H9 (cell line): ENCODE measurements around the gene STX11. TPM values are rescaled to one million over a fixed set of nuclear protein-coding genes. Genes with fewer than 3 reads are reported as not detected.

Experiments
- DNase-seq: peaks from one replicate; pipeline ENCODE4 v3.0.0-alpha.2; 2017
- H2AFZ ChIP-seq: one replicate; pipeline ENCODE4 v1.6.1; 2013; ENCODE audit warnings: mild to moderate bottlenecking, low read length, control low read depth, moderate library complexity
- H2AK5ac ChIP-seq: 2 replicates; pipeline ENCODE4 v1.6.1; 2013; ENCODE audit warnings: low read length, control low read depth, mixed read lengths; ENCODE audit not compliant: insufficient read length
- H2BK120ac ChIP-seq: one replicate; pipeline ENCODE4 v1.6.1; 2013; ENCODE audit warnings: low read depth, mild to moderate bottlenecking, low read length, control low read depth, inconsistent platforms; ENCODE audit not compliant: poor library complexity, severe bottlenecking
- H2BK12ac ChIP-seq: 2 replicates; pipeline ENCODE4 v1.6.1; 2013; ENCODE audit warnings: low read length, control low read depth, mixed read lengths, low read depth; ENCODE audit not compliant: insufficient read length
- H2BK15ac ChIP-seq: 2 replicates; pipeline ENCODE4 v1.6.1; 2013; ENCODE audit warnings: low read depth, low read length, control low read depth
- H2BK20ac ChIP-seq: one replicate; pipeline ENCODE4 v1.6.1; 2013; ENCODE audit warnings: low read depth, mild to moderate bottlenecking, low read length, control low read depth, inconsistent platforms; ENCODE audit not compliant: poor library complexity, severe bottlenecking
- H2BK5ac ChIP-seq: 2 replicates; pipeline ENCODE4 v1.6.1; 2013; ENCODE audit warnings: low read length, control low read depth, mixed read lengths; ENCODE audit not compliant: insufficient read length
- H3K14ac ChIP-seq: 2 replicates; pipeline ENCODE4 v1.6.1; 2013; ENCODE audit warnings: low read length, control low read depth; ENCODE audit not compliant: insufficient read depth
- H3K18ac ChIP-seq: 2 replicates; pipeline ENCODE4 v1.6.1; 2013; ENCODE audit warnings: low read depth, mild to moderate bottlenecking, mixed read lengths, low read length, control low read depth; ENCODE audit not compliant: insufficient read length
- H3K23ac ChIP-seq: 2 replicates; pipeline ENCODE4 v1.6.1; 2013; ENCODE audit warnings: low read length, control low read depth, mixed read lengths, low read depth; ENCODE audit not compliant: insufficient read length
- H3K23me2 ChIP-seq: 2 replicates; pipeline ENCODE4 v1.6.1; 2013; ENCODE audit warnings: low read depth, mild to moderate bottlenecking, mixed read lengths, low read length, control low read depth; ENCODE audit not compliant: insufficient read length, poor library complexity, severe bottlenecking
- H3K27ac ChIP-seq: 2 replicates; pipeline ENCODE4 v1.5.1; 2013; ENCODE audit warnings: low read length, control low read depth, mixed read lengths, low read depth; ENCODE audit not compliant: insufficient read length
- H3K27me3 ChIP-seq: 2 replicates; pipeline ENCODE4 v1.6.1; 2013; ENCODE audit warnings: low read length, control low read depth, inconsistent platforms; ENCODE audit not compliant: insufficient read depth
- H3K4ac ChIP-seq: 2 replicates; pipeline ENCODE4 v1.6.1; 2013; ENCODE audit warnings: low read depth, mild to moderate bottlenecking, control low read depth, inconsistent platforms, low read length, moderate library complexity
- H3K4me1 ChIP-seq: 2 replicates; pipeline ENCODE4 v1.6.1; 2013; ENCODE audit warnings: low read length, control low read depth, inconsistent platforms; ENCODE audit not compliant: insufficient read depth
- H3K4me2 ChIP-seq: 2 replicates; pipeline ENCODE4 v1.6.1; 2013; ENCODE audit warnings: low read length, control low read depth, mixed read lengths; ENCODE audit not compliant: insufficient read length, insufficient read depth
- H3K56ac ChIP-seq: 2 replicates; pipeline ENCODE4 v1.6.1; 2013; ENCODE audit warnings: low read depth, mild to moderate bottlenecking, mixed read lengths, low read length, control low read depth; ENCODE audit not compliant: insufficient read length
- H3K79me1 ChIP-seq: 2 replicates; pipeline ENCODE4 v1.6.1; 2013; ENCODE audit warnings: low read depth, mild to moderate bottlenecking, moderate library complexity, low read length, control low read depth, inconsistent platforms; ENCODE audit not compliant: insufficient read depth, poor library complexity, severe bottlenecking
- H3K79me2 ChIP-seq: 2 replicates; pipeline ENCODE4 v1.6.1; 2013; ENCODE audit warnings: low read length, control low read depth, inconsistent platforms; ENCODE audit not compliant: insufficient read depth
- H3K9ac ChIP-seq: 2 replicates; pipeline ENCODE4 v1.6.1; 2013; ENCODE audit warnings: low read length, control low read depth, mixed read lengths; ENCODE audit not compliant: insufficient read length; ENCODE audit errors: extremely low read depth
- H3K9me3 ChIP-seq: one replicate; pipeline ENCODE4 v1.6.1; 2013; ENCODE audit warnings: low read depth, low read length, inconsistent platforms; ENCODE audit not compliant: control insufficient read depth
- H3T11ph ChIP-seq: one replicate; pipeline ENCODE4 v1.6.1; 2013; ENCODE audit warnings: mild to moderate bottlenecking, low read length, control low read depth, inconsistent platforms
- H4K20me1 ChIP-seq: one replicate; pipeline ENCODE4 v1.6.1; 2013; ENCODE audit not compliant: control insufficient read depth, insufficient read length, insufficient read depth
- H4K5ac ChIP-seq: 2 replicates; pipeline ENCODE4 v1.6.1; 2013; ENCODE audit warnings: low read depth, mild to moderate bottlenecking, mixed read lengths, low read length, control low read depth; ENCODE audit not compliant: insufficient read length
- H4K8ac ChIP-seq: replicated peaks from 2 replicates; pipeline ENCODE4 v1.6.1; 2013; ENCODE audit warnings: low read length, control low read depth, mixed read lengths, low read depth; ENCODE audit not compliant: insufficient read length
- H4K91ac ChIP-seq: 2 replicates; pipeline ENCODE4 v1.6.1; 2013; ENCODE audit warnings: low read depth, mild to moderate bottlenecking, moderate library complexity, mixed read lengths, low read length, control low read depth; ENCODE audit not compliant: insufficient read length
- H3K27ac Mint-ChIP-seq, 3 experiments: 2 replicates in 2 of 3; 3 replicates in 1 of 3; pipeline ENCODE4 v1.8.0; 2020 to 2021; ENCODE audit warnings: mixed read lengths in 3 of 3, mild to moderate bottlenecking in 1 of 3, moderate library complexity in 1 of 3
- H3K27me3 Mint-ChIP-seq: 2 replicates; pipeline ENCODE4 v1.8.0; 2021; ENCODE audit warnings: low read depth, mild to moderate bottlenecking, moderate library complexity, mixed read lengths
- H3K36me3 Mint-ChIP-seq, 3 experiments: 2 replicates in 2 of 3; 3 replicates in 1 of 3; pipeline ENCODE4 v1.8.0; 2020 to 2021; ENCODE audit warnings: low read depth in 3 of 3, mixed read lengths in 3 of 3; ENCODE audit not compliant: insufficient read depth in 1 of 3
- H3K4me1 Mint-ChIP-seq, 2 experiments: 2 replicates each; pipeline ENCODE4 v1.8.0; 2020; ENCODE audit warnings: mixed read lengths in 2 of 2
- H3K4me3 Mint-ChIP-seq, 2 experiments: 2 replicates in 1 of 2; 3 replicates in 1 of 2; pipeline ENCODE4 v1.8.0; 2020 to 2021; ENCODE audit warnings: mild to moderate bottlenecking in 2 of 2, mixed read lengths in 2 of 2, moderate library complexity in 1 of 2
- H3K9me3 Mint-ChIP-seq, 2 experiments: 2 replicates in 1 of 2; 3 replicates in 1 of 2; pipeline ENCODE4 v1.8.0; 2020; ENCODE audit warnings: mild to moderate bottlenecking in 2 of 2, mixed read lengths in 2 of 2, moderate library complexity in 1 of 2
- WGBS: extraction: QIAGEN DNeasy Blood & Tissue Kit; methylation state at CpG from one replicate; pipeline ENCODE4 v1.1.7; 2013; ENCODE audit warnings: missing lambda C conversion rate, low lambda C conversion rate, mixed read lengths; ENCODE audit not compliant: insufficient read length; ENCODE audit errors: extremely low coverage; 5-methylcytosine and 5-hydroxymethylcytosine counted together
- total RNA-seq: library from RNA; stranded (reverse); gene quantifications from 2 replicates; pipeline ENCODE4 v1.2.1, GENCODE V29; 2021
- TF ChIP-seq, protein P1 (sequence below): fragments of 200-600 bp; sonication (generic); conservative IDR thresholded peaks from 3 replicates; pipeline ENCODE4 v1.8.0; 2021; ENCODE audit warnings: antibody characterized with exemption, mild to moderate bottlenecking

The STX11 gene
- total RNA-seq, 1 experiment from 2014 or later = 0.22 TPM

DNA sequence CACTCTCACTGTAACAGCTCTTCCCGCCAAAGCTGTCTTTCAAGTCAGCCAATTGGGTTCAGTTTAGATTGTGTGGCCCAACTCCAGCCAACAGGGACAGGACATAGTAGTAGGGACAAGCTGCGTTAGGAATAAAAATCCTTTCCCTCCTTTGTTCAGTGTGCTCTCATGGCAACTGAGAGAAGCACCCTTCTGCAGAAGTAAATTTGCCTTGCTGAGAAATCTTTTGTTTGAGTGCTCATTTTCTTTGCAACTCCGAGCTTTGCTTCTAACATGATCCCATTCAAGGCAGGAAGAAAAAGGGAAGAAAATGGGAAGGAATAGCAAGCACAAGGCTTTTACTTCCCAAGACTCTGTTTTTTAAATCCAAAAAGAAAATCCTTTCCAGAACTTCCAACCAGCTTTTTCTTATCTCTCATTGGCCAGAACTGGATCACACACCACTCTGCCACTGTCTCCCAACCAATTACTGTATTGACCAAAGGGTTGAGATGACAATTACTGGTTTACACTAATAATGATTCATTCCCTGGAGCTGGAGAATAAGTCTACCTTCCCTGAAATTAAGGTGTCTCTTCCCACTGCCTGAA, 52.7 kb downstream of the STX11 start:
- H2AFZ ChIP-seq = no peak overlapping the region
- H3K4me1 Mint-ChIP-seq = no peaks in the 10 kb centered on the region
- no peak overlapping the region for H3K27ac ChIP-seq
- H3K9me3 ChIP-seq = no peaks in the 10 kb centered on the region
- H3K27ac Mint-ChIP-seq = no peak overlapping the region
- H4K91ac ChIP-seq = no peak overlapping the region
- no CpG with 5 or more reads among the region's 3 CpGs for WGBS
- no peak overlapping the region for H3K56ac ChIP-seq
- no peaks in the 10 kb centered on the region for H3K79me2 ChIP-seq
- no peak overlapping the region for H3K4me3 Mint-ChIP-seq
- no peak overlapping the region for H3K4me2 ChIP-seq
- H3K23ac ChIP-seq = no peak overlapping the region
- H3K9me3 Mint-ChIP-seq = peaks cover 19 to 24% of the 10 kb centered on the region in 2 experiments
- TF ChIP-seq, protein P1, sequence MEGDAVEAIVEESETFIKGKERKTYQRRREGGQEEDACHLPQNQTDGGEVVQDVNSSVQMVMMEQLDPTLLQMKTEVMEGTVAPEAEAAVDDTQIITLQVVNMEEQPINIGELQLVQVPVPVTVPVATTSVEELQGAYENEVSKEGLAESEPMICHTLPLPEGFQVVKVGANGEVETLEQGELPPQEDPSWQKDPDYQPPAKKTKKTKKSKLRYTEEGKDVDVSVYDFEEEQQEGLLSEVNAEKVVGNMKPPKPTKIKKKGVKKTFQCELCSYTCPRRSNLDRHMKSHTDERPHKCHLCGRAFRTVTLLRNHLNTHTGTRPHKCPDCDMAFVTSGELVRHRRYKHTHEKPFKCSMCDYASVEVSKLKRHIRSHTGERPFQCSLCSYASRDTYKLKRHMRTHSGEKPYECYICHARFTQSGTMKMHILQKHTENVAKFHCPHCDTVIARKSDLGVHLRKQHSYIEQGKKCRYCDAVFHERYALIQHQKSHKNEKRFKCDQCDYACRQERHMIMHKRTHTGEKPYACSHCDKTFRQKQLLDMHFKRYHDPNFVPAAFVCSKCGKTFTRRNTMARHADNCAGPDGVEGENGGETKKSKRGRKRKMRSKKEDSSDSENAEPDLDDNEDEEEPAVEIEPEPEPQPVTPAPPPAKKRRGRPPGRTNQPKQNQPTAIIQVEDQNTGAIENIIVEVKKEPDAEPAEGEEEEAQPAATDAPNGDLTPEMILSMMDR = no peak
- H3K79me1 ChIP-seq = no peaks in the 10 kb centered on the region
- H4K8ac ChIP-seq = no peak overlapping the region
- H2BK15ac ChIP-seq = no peak overlapping the region
- H3K23me2 ChIP-seq = no peaks in the 10 kb centered on the region
- H3K27me3 Mint-ChIP-seq = no peaks in the 10 kb centered on the region
- H2BK5ac ChIP-seq = no peak overlapping the region
- no peak overlapping the region for H3K18ac ChIP-seq
- peaks cover 0 to 14% (median 12%) of the 10 kb centered on the region in 3 experiments for H3K36me3 Mint-ChIP-seq
- H3T11ph ChIP-seq = no peak overlapping the region
- H4K20me1 ChIP-seq = no peaks in the 10 kb centered on the region
- H3K9ac ChIP-seq = no peak overlapping the region
- H2BK12ac ChIP-seq = no peak overlapping the region
- H3K27me3 ChIP-seq = no peaks in the 10 kb centered on the region
- no peaks in the 10 kb centered on the region for H3K4me1 ChIP-seq
- no peak overlapping the region for H2BK120ac ChIP-seq
- H2AK5ac ChIP-seq = no peak overlapping the region
- no peak overlapping the region for H2BK20ac ChIP-seq
- no peak overlapping the region for H4K5ac ChIP-seq
- no peak overlapping the region for H3K4ac ChIP-seq
- DNase-seq = no peak
- H3K14ac ChIP-seq = no peak overlapping the region
